ENCODE measurements around the gene NPR2.

DNA sequence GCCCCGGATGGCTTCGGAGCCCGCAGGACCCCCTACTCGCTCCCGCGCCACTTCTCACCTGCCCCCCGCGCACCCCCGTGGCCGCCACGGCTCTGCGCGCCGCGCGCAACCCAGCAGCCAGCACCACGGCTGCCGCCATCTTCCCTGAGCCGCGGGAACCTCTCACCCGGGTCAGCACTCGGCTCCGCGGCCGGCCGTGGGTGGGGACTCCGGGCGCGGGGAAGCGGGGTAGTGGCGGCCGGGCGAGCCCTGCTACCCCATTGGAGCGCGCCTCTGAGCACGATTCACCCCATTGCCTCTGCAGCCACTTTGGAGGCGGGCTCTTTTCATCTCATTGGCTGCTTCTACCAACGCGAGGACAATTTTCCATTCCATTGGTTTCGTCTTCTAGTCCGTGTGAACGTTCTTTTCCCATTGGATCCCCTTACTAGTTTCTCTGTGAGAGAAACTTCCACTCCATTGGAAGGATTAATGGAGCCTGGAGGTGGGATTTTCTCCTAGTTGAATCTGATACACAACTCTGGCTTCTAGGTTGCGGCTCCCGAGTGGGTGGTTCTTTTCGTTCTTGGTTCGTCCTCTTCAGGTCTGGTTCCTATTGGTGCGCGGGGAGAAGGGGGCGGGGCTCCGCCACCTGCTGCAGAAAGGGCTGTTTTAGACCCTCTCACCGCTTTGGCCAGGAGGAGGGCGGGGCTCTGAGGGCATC, 23.6 kb downstream of the NPR2 start, which contains the start of gene HINT2:
- TF ChIP-seq POLR2A (IDR thresholded peaks at IDR 0.05; ENCODE audit: low read length) (peak; percentile 88), CTCF (IDR thresholded peaks at IDR 0.05) (no peak), HEYL (CRISPR knock-in tag; IDR thresholded peaks at IDR 0.05) (no peak), REST (IDR thresholded peaks at IDR 0.05) (no peak), EP300 (IDR thresholded peaks at IDR 0.05) (no peak), EHMT2 (IDR thresholded peaks at IDR 0.05; ENCODE audit: low read depth) (no peak), HES2 (IDR thresholded peaks at IDR 0.05) (no peak)
- TF ChIP-seq, protein P1, sequence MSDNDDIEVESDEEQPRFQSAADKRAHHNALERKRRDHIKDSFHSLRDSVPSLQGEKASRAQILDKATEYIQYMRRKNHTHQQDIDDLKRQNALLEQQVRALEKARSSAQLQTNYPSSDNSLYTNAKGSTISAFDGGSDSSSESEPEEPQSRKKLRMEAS (IDR thresholded peaks at IDR 0.05), result no peak; the same call in 1 of the 2 replicates

Data from A549 (cell line).